GM21619 (cell line): ENCODE data around the gene DNAJB6.
A peak's percentile ranks its signal among the peaks of the same experiment; 100 is the strongest.
"Not testable (repeated sequence)": the region's sequence is repeated elsewhere in the genome, so short reads cannot be mapped to it uniquely, and the experiment has no call there.

Experiments
- ATAC-seq: cut with Tn5 transposase; IDR thresholded peaks from one replicate; pipeline ENCODE4 v1.9.1; 2021; ENCODE audit not compliant: unreplicated experiment

DNAJB6 gene

GRCh38 chr7:157320608-157320980 is 16.2 kb upstream of the DNAJB6 start:
- no peak for ATAC-seq

DNA sequence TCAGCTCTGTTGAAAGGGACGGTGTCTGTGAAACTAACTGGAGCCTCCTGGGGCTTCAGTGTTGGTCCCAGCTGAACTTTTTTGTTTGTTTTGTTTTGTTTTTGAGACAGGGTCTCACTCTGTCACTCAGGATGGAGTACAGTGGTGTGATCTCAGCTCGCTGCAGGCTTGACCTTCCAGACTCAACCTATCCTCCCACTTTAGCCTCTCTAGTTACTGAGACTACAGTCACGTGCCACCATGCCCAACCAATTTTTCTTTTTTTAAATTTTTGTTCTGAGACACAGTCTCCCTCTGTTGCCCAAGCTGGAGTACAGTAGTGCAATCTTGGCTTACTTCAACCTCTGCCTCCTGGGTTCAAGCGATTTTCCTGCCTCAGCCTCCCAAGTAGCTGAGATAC is 13.4 kb upstream of the DNAJB6 start:
- ATAC-seq = no peak

- ATAC-seq = no peak
Observed at GRCh38 chr7:157329447-157329846, 7.4 kb upstream of the DNAJB6 start.

DNA sequence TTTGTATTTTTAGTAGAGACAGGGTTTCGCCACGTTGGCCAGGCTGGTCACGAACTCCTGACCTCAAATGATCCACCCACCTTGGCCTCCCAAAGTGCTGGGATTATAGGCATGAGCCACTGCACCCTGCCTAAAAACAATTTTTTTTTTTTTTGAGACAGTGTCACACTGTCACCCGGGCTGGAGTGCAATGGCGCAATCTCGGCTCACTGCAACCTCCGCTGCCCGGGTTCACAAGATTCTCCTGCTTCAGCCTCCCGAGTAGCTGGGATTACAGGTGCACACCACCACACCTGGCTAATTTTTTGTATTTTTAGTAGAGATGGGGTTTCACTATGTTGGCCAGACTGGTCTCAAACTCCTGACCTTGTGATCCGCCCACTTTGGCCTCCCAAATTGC is 6.2 kb upstream of the DNAJB6 start:
- not testable (repeated sequence) for ATAC-seq

- ATAC-seq = not testable (repeated sequence)
Observed at GRCh38 chr7:157331049-157331448, 5.8 kb upstream of the DNAJB6 start.

- no peak for ATAC-seq
Observed at GRCh38 chr7:157335236-157335635, 1.6 kb upstream of the DNAJB6 start.

- no peak for ATAC-seq
Observed at GRCh38 chr7:157335991-157336382, 817 bp upstream of the DNAJB6 start.

GRCh38 chr7:157337316-157338149 is 729 bp downstream of the DNAJB6 start:
- ATAC-seq = peak; percentile 45

GRCh38 chr7:157339777-157340677 is 3.2 kb downstream of the DNAJB6 start:
- ATAC-seq = no peak

- ATAC-seq = no peak
Observed at GRCh38 chr7:157347217-157347904, 10.6 kb downstream of the DNAJB6 start.

GRCh38 chr7:157348548-157348947 is 11.7 kb downstream of the DNAJB6 start:
- ATAC-seq = no peak

GRCh38 chr7:157352516-157352915 is 15.7 kb downstream of the DNAJB6 start:
- ATAC-seq = no peak

GRCh38 chr7:157355784-157356511 is 19.1 kb downstream of the DNAJB6 start:
- no peak for ATAC-seq

GRCh38 chr7:157357129-157358040 is 20.6 kb downstream of the DNAJB6 start:
- peak; percentile 93 for ATAC-seq

GRCh38 chr7:157358041-157358752 is 21.4 kb downstream of the DNAJB6 start:
- no peak for ATAC-seq

GRCh38 chr7:157358753-157359096 is 21.9 kb downstream of the DNAJB6 start:
- no peak for ATAC-seq

DNA sequence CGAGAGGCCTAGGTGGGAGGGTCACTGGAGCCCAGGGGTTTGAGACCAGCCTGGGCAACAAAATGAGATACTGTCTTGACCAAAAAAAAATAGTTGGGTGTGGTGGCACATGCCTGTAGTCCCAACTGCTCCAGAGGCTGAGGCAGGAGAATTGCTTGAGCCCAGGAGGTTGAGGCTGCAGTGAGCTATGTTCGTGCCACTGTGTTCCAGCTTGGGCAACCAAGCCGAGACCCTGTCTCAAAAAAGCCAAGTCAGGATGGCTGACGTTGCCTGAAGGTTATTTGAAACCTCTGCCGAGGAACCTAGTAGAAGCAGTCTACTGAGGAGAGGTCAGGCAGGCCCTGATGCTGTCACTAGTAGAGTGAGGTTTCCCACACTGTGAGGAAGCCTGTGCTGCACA is 22.8 kb downstream of the DNAJB6 start:
- ATAC-seq = no peak

- ATAC-seq = no peak
Observed at GRCh38 chr7:157360483-157361025, 23.8 kb downstream of the DNAJB6 start.

- ATAC-seq = no peak
Observed at GRCh38 chr7:157361537-157361936, 24.7 kb downstream of the DNAJB6 start.
